HG03280 (cell line): ENCODE measurements around the gene TAOK2.

Source experiments
- ATAC-seq: cut with Tn5 transposase; IDR thresholded peaks from one replicate; pipeline ENCODE4 v1.9.1; 2021; ENCODE audit warnings: mild to moderate bottlenecking, moderate library complexity; ENCODE audit not compliant: unreplicated experiment

Gene TAOK2

DNA sequence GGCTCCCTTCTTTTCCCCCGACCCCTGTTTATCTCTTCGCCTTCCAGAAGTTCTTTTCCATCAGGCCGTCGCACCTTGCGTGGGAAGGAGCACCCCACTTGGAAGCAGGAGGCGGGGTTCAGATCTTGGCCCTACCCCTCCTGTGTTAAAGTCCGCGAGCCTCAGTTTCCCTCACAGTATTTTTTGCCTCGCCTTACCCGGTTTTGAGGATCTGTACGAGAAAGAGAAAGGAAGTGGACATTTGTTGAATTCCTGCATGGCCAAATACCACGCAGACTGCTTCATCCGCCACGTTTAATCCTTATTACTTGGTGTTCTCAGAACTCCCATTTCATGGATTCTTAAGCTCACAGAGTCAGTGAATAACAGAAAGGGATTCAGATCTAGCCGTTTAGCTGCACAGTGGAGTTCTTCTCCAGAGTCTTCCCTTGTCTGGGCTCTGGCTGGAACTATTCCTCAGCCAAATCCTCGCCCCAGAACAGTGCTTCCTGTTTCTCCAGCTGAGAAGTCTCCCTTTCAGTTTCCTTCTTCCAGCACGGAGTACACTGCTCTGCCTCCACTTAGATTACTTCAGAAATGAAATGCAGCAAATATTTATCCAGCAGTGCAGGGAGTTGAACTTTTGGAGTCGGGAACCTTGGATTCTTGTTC, 11.2 kb upstream of the TAOK2 start:
- no peak for ATAC-seq

DNA sequence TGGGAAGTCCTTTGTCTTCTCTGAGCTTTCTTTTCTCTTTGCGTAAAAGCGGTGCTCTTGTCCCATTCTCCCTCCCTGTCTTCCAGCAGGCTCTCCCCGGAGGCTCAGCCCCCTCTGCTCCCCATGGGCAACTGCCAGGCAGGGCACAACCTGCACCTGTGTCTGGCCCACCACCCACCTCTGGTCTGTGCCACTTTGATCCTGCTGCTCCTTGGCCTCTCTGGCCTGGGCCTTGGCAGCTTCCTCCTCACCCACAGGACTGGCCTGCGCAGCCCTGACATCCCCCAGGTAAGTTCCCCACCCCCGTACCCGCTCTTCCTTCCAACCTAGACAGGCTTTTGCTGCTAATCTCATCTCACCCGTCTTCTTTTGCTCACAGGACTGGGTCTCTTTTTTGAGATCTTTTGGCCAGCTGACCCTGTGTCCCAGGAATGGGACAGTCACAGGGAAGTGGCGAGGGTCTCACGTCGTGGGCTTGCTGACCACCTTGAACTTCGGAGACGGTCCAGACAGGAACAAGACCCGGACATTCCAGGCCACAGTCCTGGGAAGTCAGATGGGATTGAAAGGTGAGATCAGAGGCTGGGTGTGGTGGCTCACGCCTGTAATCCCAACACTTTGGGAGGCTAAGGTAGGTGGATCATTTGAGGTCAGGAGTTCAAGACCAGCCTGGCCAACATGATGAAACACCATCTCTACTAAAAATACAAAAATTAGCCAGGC, 10.5 kb upstream of the TAOK2 start:
- no peak for ATAC-seq

DNA sequence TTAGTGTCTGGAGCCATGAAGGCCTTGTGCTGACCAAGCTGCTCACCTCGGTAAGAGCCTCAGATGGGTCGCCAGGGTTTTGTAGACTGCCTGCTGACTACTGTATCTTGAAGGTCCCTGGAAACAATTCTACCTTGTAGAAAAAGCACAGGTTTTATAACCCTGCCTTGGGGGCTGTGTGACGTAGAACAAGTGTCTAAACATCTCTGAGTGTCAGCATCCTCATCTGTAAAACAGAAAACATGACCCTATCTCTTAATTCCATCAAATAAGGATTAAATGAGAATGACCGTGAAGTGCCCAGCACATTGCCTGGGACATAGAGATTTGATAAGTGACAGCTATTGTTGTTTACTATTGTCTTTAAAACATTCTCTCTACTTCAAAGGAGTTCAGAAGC, 5.5 kb upstream of the TAOK2 start:
- no peak for ATAC-seq

DNA sequence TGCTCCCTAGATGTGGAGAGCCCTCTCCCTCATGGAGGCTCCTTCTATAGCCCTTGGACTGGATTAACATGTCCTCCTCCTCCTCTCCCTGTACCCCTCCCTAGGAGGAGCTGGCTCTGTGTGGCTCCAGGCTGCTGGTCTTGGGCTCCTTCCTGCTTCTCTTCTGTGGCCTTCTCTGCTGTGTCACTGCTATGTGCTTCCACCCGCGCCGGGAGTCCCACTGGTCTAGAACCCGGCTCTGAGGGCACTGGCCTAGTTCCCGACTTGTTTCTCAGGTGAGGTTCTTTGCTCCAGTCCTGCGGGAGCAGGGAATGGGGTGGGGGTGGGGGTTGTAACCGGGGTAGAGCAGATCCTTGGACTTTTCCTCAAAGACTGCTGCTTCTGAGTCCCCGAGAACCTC, 2.4 kb upstream of the TAOK2 start:
- no peak for ATAC-seq

DNA sequence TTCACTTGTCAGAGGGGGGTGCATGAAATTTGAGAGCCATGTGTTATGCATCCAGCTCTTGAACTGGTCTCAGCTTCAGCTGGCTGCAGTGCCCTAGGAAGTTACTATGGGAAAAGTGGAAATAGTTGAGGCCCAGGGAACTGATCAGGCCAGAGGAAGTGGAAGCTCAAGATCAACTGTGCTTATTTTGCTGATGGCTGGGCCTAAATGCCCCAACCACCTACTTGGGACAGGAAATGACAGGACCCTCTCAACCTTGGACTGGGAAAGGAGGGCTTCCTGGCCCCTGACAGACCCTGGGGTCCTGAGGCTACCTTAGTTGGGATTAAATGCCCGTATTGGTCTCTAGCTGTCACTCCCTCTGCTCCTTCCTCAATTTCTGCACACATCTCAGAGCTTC, 1.2 kb upstream of the TAOK2 start:
- ATAC-seq: no peak

DNA sequence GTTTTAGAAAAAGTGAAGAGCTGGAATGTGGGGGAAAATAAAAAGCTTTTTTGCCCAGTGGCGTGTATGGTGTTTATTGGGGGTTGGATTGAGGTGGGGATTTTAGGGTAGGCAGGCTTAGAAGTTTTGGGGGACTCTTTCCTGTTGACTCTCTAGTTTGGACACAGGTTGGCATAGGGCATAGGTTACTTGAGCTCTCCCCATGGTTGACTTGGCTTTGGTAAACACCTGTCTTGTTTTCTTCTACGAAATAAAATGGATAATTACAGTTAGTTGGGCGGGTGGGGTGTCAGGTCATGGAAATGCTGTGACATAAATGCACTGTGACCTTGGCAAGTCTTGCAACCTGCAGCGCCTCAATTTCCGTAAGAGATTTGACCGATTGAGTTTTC, 680 bp upstream of the TAOK2 start:
- no peak for ATAC-seq

DNA sequence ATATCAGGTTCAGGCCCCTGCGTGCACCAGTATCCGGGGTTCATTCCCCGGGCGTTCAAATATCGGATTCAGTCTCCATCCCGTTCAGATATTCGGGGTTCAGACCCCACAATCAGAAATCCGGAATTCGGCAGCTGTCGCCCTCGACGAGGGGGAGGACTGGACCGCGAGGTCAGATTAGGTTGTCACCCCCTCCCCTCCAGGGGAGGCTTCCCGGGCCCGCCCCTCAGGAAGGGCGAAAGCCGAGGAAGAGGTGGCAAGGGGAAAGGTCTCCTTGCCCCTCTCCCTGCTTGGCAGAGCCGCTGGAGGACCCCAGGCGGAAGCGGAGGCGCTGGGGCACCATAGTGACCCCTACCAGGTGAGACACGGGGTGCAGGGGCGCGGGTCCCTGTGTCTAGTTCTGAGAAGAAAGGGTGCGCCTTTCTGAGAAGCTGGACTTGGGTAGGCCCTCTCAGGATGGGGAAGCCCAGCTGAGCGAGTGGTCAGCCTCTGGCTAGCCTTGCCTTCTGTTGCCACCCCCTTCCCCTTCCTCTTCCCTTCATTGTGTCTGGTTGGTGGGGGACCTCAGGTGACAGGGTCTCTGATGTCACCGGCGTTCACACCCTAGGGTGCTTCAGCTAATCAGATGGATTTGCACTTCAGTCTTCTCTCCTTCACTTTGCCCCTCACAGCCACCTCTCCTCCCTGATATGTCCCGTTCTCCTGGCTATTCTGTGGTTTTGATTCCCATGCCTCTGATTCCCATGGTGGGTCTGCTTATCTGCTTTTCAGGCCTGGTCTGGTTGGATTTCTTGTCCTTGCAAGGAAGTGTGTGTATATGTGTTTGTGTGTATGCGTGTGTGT, 844 bp downstream of the TAOK2 start:
- no peak for ATAC-seq

DNA sequence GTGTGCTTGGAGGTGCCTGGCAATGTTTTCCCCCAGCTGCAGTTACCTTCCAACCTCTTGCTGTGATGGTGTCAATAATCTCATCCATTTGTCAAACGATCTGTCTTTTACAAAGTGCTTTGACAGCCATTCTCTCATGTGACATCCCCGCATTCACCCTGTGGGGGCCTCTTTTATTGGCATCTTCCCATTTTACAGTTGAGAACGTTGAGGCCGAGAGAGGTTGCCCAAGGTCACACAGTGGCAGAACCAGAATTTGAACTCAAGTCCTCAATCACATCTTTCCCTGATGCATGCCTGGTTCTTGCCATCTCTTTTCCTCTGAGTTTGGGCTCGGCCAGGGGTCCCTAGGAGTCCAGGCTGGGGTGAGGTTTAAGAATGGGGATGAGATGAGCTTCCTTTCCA, 1.5 kb downstream of the TAOK2 start:
- no peak for ATAC-seq

DNA sequence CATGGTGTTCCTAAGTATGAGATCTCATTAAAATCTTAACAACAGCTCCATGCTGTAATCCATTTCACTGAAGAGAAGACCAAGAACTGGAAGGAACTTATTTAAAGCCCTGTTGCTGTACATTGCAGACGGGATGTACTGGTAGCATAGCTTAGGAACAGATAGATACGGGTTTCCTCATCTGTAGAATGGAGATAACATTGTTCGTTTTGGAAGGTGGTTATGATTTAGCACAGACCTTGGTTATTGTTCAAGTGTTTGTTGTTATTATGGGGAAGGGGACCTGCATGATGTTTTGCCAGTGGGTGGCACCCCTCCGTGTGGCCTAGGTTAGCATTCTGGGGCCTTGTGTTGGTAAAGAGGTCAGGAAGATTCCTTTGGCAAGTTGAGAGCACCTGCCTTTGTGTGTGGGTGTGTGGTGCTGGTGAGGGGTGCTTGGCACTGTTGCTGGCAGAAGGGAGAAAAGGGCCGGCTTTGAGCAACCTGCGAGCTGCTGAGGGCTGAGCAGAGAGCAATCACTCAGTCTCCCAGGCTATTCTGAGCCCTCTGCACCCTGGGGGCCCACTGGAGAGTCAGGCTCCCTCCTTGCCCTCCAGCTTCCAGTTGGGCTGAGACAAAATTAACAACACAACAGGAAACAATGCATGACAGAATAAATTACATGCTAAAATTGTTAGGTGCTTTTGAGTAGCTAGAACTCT, 2.3 kb downstream of the TAOK2 start:
- ATAC-seq: no peak

DNA sequence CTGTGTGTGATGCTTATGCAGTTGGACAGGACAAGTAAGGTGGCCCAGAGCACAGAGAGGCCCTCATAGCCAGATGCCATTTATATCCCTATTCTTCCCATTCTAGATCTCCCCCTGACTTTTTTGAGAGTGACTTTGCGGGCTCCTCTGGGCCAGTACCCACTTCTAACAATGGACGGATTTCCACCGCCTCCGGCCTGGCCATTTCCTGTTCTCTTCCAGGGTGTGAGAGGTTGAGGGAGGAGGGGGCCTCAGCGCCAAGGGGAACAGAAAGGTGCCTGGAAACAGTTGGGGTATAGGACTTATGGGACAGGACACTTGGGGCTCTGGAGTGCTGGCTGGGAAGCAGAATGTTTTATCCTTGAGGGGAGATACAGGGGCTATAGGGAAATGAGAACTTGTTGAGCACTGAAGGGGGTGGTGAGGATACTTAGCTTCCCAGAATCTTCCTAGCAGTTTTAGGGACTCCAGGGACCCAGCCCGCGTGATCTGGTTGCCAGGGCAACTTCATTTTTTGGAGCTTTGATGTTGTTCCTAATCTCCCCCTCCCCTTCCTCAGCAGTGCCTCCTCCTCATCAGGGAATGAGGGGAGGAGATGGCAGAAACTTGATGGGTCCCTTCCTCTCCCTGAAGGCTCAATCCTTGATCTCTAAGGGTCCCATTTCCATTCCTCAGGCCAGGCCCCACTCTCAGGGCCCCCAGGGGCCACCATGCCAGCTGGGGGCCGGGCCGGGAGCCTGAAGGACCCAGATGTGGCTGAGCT, 3.6 kb downstream of the TAOK2 start:
- no peak for ATAC-seq

DNA sequence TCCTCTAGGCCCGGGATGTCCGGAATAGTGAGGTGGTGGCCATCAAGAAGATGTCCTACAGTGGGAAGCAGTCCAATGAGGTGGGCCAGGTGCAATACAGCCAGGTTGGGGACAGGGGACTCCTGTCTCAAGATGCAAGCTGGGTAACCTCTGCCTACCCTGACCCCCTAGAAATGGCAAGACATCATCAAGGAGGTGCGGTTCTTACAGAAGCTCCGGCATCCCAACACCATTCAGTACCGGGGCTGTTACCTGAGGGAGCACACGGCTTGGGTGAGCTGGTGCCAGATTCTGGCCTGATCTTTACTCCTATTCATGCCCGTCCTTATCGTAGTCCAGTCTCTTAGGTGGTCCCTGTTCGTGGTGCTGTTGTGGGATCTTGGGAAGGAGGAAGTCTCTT, 4.4 kb downstream of the TAOK2 start:
- no peak for ATAC-seq

DNA sequence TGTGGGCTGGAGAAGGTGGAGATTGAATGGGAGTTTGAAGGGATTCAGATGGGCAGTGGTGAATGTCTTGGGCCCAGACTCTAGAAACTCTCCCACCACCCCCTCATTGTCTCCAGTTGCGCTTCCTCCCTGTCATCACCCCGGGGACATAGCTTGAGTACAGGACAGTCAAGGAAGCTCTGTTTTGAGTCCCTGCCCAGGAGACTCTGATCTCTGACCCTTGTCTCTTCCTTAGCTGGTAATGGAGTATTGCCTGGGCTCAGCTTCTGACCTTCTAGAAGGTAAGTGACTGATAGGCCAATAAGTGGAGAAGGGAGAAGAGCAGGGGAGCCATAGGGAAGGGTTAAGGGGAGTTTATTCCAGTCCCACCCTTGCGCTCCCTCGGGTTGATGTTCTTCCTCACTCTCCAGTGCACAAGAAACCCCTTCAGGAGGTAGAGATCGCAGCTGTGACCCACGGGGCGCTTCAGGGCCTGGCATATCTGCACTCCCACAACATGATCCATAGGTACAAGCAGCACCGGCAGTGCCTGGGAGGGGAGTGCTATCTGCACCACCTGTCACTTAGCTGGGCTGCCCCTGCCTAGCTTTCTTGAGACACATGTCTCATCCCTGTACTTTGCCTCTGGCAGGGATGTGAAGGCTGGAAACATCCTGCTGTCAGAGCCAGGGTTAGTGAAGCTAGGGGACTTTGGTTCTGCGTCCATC, 5.0 kb downstream of the TAOK2 start:
- no peak for ATAC-seq

DNA sequence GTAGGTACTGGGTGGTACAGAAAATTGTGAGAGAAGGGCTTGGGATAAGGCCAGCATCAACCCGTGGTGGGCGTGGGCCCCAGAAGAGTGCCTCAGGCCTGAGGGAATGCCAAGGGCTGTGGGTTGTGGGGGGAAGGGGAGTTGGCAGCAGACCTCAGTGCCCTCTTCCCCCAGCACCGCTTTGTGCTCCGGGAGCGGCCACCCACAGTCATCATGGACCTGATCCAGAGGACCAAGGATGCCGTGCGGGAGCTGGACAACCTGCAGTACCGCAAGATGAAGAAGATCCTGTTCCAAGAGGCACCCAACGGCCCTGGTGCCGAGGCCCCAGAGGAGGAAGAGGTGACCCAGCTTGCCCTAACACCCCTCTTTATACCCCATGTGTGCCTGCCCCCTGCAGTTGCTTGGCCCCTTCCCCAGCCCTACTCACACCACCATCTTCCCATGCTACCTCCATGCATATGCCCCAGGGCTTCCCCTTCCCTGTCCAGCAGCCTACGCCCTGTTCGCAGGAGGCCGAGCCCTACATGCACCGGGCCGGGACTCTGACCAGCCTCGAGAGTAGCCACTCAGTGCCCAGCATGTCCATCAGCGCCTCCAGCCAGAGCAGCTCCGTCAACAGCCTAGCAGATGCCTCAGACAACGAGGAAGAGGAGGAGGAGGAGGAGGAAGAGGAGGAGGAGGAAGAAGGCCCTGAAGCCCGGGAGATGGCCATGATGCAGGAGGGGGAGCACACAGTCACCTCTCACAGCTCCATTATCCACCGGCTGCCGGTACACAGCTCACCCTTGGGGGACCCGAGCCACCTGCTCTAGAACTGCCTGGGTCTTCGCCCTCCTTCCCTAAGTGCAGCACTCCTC, 9.1 kb downstream of the TAOK2 start:
- no peak for ATAC-seq

DNA sequence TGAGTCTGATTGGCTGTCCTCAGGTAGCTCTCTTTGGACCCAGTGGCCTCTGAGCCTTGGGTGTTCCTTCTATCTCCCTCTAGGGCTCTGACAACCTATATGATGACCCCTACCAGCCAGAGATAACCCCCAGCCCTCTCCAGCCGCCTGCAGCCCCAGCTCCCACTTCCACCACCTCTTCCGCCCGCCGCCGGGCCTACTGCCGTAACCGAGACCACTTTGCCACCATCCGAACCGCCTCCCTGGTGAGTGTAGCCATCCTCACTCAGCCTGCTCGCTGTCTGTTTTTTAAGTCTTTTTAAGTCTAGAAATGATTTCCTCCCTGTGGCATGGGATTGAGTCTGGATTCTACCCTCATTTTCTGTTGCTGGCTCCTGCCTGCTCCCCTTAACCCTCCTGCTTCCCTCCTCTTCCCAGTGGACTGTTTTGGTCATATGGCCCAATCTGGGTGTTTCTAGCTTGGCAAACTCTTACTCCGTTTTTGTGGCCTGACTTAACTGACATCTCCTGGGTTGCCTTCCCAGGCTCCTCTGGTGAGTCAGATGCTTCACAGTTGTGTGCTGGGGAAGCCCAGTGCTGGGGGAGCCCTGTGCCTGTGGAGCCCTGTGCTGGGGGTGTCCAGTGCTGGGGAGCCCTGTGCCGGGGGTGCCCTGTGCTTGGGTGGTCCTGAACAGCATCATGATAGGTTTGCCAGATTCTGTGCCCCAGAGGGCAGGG, 9.9 kb downstream of the TAOK2 start:
- ATAC-seq: no peak

DNA sequence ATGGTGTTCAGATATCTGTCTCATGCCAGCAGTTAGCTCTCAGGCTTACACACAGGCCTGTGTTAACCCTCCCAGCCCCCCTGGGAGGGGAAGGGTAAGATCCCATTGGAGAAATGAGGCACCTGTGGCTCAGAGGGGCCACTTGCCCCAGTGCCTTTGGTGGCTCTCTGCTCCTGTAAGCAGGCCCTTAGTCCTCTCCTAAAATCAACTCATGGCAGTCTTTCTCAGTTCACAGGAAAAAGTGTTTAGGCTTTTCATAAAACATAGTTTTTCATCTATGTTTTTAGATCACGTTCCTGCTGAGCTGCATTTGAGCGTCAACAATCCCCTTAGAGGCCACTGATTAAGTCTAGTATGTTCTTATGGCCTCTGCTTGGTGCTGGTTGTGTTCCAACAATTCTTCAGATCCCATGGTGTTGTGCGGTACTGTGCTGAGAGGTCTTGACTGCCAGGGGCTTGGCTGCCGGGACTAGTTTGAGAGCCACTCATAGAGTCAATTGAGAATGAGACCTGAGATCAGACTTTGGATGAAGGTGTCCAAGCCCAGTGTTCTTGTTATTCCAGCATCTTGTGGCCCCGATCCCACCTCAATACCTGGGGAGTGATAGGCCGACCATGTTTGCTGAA, 10.6 kb downstream of the TAOK2 start:
- ATAC-seq: no peak

DNA sequence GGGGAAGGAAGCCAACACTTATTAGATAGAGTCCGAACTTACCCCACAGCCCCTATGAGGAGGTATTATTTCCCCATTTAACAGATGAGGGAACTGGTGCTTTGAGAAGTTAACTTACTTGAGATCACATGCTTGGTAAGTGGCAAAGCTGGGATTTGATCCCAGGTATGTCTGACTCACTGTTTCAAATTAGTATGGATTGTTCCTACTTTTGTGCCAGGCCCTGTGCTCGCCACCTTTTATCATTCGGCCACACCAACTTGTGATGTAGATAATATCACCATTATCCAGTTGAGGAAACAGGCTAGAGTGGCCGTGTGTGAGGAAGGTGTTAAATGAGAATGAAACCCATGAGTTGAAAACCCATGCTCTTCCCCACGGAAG, 11.1 kb downstream of the TAOK2 start:
- ATAC-seq: no peak

DNA sequence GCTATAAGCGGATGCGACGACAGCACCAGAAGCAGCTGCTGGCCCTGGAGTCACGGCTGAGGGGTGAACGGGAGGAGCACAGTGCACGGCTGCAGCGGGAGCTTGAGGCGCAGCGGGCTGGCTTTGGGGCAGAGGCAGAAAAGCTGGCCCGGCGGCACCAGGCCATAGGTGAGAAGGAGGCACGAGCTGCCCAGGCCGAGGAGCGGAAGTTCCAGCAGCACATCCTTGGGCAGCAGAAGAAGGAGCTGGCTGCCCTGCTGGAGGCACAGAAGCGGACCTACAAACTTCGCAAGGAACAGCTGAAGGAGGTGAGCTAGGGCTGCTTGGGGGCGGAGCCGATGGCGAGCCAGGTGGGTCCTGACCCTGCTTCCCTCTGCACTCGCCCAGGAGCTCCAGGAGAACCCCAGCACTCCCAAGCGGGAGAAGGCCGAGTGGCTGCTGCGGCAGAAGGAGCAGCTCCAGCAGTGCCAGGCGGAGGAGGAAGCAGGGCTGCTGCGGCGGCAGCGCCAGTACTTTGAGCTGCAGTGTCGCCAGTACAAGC, 11.7 kb downstream of the TAOK2 start:
- no peak for ATAC-seq

DNA sequence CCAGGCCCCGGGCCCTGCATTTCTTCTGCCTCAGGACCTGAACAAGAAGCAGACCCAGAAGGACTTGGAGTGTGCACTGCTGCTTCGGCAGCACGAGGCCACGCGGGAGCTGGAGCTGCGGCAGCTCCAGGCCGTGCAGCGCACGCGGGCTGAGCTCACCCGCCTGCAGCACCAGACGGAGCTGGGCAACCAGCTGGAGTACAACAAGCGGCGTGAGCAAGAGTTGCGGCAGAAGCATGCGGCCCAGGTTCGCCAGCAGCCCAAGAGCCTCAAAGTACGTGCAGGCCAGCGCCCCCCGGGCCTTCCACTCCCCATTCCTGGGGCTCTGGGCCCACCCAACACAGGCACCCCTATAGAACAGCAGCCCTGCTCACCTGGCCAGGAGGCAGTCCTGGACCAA, 12.6 kb downstream of the TAOK2 start:
- ATAC-seq: no peak
